Small intestine (tissue), 7 donors: ENCODE measurements around the gene LRRC49. TPM values are rescaled to one million over a fixed set of nuclear protein-coding genes. Genes with fewer than 3 reads are reported as not detected.
A peak's percentile ranks its signal among the peaks of the same experiment; 100 is the strongest.

Source experiments
- DNase-seq, 2 donors: peaks; one replicate each; pipeline versions ENCODE4 v3.0.0 to v3.0.0-alpha.2; 2013
- FAIRE-seq: peaks from 2 replicates; lab custom pipeline; 2012; peaks lifted over from hg19 to GRCh38; lab: Jason Lieb, UNC
- H3K27ac ChIP-seq, 3 donors: one replicate each; pipeline ENCODE4 v1.5.1; 2013; ENCODE audit warnings: low read length in 2 of 3, mild to moderate bottlenecking in 2 of 3, control low read depth in 1 of 3, inconsistent platforms in 1 of 3, low read depth in 1 of 3, moderate library complexity in 1 of 3
- H3K27me3 ChIP-seq, 3 donors: one replicate each; pipeline ENCODE4 v1.6.1; 2013; ENCODE audit warnings: low read length in 3 of 3, inconsistent platforms in 1 of 3; ENCODE audit not compliant: control insufficient read depth in 3 of 3, insufficient read depth in 3 of 3
- H3K36me3 ChIP-seq, 3 donors: one replicate each; pipeline ENCODE4 v1.6.1; 2013; ENCODE audit warnings: low read length in 3 of 3, inconsistent platforms in 1 of 3, low read depth in 1 of 3, mild to moderate bottlenecking in 1 of 3, moderate library complexity in 1 of 3; ENCODE audit not compliant: control insufficient read depth in 3 of 3, insufficient read depth in 2 of 3
- H3K4me1 ChIP-seq, 3 donors: one replicate each; pipeline ENCODE4 v1.6.1; 2013; ENCODE audit warnings: low read length in 2 of 3, inconsistent platforms in 1 of 3, low read depth in 1 of 3, mild to moderate bottlenecking in 1 of 3, moderate library complexity in 1 of 3; ENCODE audit not compliant: control insufficient read depth in 3 of 3, insufficient read depth in 2 of 3
- H3K4me3 ChIP-seq, 3 donors: one replicate each; pipeline ENCODE4 v1.5.1; 2013; ENCODE audit warnings: low read length in 3 of 3, control low read depth in 1 of 3, inconsistent platforms in 1 of 3, low read depth in 1 of 3, mild to moderate bottlenecking in 1 of 3, moderate library complexity in 1 of 3
- H3K9me3 ChIP-seq, 2 donors: one replicate each; pipeline ENCODE4 v1.6.1; 2013; ENCODE audit warnings: low read depth in 1 of 2, low read length in 1 of 2; ENCODE audit not compliant: control insufficient read depth in 2 of 2, insufficient read depth in 1 of 2
- WGBS, 3 donors: extraction: QIAGEN DNeasy Blood & Tissue Kit; methylation state at CpG; one replicate each; pipeline ENCODE4 v1.1.7; 2013; 5-methylcytosine and 5-hydroxymethylcytosine counted together
- polyA plus RNA-seq, 4 donors: library from polyadenylated mRNA; stranded (reverse) in 3 of 4; unstranded in 1 of 4; fragments of 200-250 nt in 3 of 4; fragments of 120-200 nt in 1 of 4; gene quantifications; one replicate each; pipeline versions ENCODE4 v1.2.1 to v1.2.3, GENCODE V29; 2013
- donor health status: healthy with polysubstance abuse.
- donor health status: control.
- donor health status: control.
- donor health status: Bipolar disorder and iron deficiency.
- donor health status: healthy.

The LRRC49 gene
- polyA plus RNA-seq, 4 donors: 0.81 to 3.2 (median 1.4) TPM

DNA sequence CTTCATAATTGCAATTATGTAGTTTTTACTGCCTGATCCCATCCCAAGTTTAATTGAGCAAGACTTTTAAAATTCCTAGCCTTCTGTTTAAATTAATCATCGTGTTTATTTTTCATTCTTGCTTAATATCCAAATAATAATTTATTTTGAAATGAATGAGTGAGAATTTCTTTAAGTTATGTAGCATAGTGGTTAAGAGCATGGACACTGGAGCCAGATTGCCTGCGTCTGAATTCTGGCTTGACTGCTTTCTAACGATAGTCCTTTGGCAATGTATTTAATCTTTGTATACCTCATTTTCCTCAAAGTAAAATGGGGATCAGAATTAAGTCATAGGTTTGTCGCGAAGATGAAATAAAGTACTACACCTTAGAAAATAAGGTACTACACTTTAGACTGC, 71.4 kb downstream of the LRRC49 start:
- DNase-seq: no peak
- Histone ChIP-seq H3K4me1 (no peaks in the 10 kb centered on the region), H3K27ac (no peak overlapping the region), H3K4me3 (no peak overlapping the region), H3K36me3 (no peaks in the 10 kb centered on the region), H3K9me3 (no peaks in the 10 kb centered on the region), H3K27me3 (no peaks in the 10 kb centered on the region)
- no peak for FAIRE-seq
- 79 to 95% (median 91%) methylated on average over 5 of the region's 5 CpGs for WGBS, 3 donors

GRCh38 chr15:70964686-70965085, 72.1 kb downstream of the LRRC49 start:
- WGBS, 3 donors: 85 to 90% (median 88%) methylated on average over 1 of the region's 1 CpG
- no peak for FAIRE-seq

GRCh38 chr15:70967646-70968045, 75.0 kb downstream of the LRRC49 start:
- FAIRE-seq: no peak
- Histone ChIP-seq H3K4me1 (no peaks in the 10 kb centered on the region), H3K9me3 (no peaks in the 10 kb centered on the region), H3K4me3 (no peak overlapping the region), H3K27ac (no peak overlapping the region), H3K36me3 (no peaks in the 10 kb centered on the region), H3K27me3 (no peaks in the 10 kb centered on the region)
- 84 to 93% (median 88%) methylated on average over 1 of the region's 1 CpG for WGBS, 3 donors
- no peak for DNase-seq

More at GRCh38 chr15:70964686-70965085, 72.1 kb downstream of the LRRC49 start:
- H3K4me3 ChIP-seq: no peak overlapping the region
- H3K27ac ChIP-seq: no peak overlapping the region
- no peak for DNase-seq
- H3K9me3 ChIP-seq: no peaks in the 10 kb centered on the region
- H3K27me3 ChIP-seq: no peaks in the 10 kb centered on the region
- no peaks in the 10 kb centered on the region for H3K36me3 ChIP-seq
- no peaks in the 10 kb centered on the region for H3K4me1 ChIP-seq

GRCh38 chr15:70974004-70974832, 81.6 kb downstream of the LRRC49 start:
- Histone ChIP-seq H3K4me1 (no peaks in the 10 kb centered on the region), H3K36me3 (no peaks in the 10 kb centered on the region), H3K9me3 (peaks cover 0 to 5% of the 10 kb centered on the region in 2 donors), H3K27ac (no peak overlapping the region), H3K4me3 (no peak overlapping the region), H3K27me3 (no peaks in the 10 kb centered on the region)
- WGBS, 3 donors: 67 to 78% (median 68%) methylated on average over 5 of the region's 5 CpGs
- DNase-seq (peak; percentile 19 to 25), FAIRE-seq (no peak)

DNA sequence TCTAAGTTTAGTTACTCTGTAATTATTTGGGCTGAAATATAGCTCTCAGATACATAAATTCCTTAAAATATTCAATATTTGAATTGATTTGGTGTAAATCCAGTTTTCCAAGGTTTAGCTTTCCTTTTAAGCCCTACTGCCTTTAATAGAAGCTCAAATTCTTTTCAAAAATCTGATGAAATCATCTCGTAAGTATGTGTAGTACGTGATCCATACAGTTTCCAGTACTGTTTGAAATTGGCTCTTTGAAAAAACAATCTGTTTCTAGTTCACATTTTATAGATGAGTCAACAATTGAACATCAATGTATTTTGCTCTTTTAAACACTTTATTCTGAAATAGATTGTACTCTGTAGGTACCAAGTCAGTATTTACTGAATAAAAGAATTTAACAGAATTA, 84.2 kb downstream of the LRRC49 start:
- WGBS, 3 donors: 77 to 92% (median 88%) methylated on average over 2 of the region's 2 CpGs
- Histone ChIP-seq H3K4me3 (no peak overlapping the region), H3K27me3 (no peaks in the 10 kb centered on the region), H3K4me1 (no peaks in the 10 kb centered on the region), H3K36me3 (no peaks in the 10 kb centered on the region), H3K27ac (no peak overlapping the region), H3K9me3 (peaks cover 0 to 5% of the 10 kb centered on the region in 2 donors)
- no peak for DNase-seq
- FAIRE-seq: no peak

GRCh38 chr15:70995383-70995970, 102.9 kb downstream of the LRRC49 start:
- Histone ChIP-seq H3K27me3 (no peaks in the 10 kb centered on the region), H3K36me3 (no peaks in the 10 kb centered on the region), H3K27ac (no peak overlapping the region), H3K4me1 (no peaks in the 10 kb centered on the region), H3K9me3 (peaks cover 0 to 18% of the 10 kb centered on the region in 2 donors), H3K4me3 (no peak overlapping the region)
- peak in 1 of 2 donors; percentile 0 for DNase-seq
- FAIRE-seq: no peak
- 10 to 21% (median 20%) methylated on average over 5 of the region's 5 CpGs for WGBS, 3 donors

DNA sequence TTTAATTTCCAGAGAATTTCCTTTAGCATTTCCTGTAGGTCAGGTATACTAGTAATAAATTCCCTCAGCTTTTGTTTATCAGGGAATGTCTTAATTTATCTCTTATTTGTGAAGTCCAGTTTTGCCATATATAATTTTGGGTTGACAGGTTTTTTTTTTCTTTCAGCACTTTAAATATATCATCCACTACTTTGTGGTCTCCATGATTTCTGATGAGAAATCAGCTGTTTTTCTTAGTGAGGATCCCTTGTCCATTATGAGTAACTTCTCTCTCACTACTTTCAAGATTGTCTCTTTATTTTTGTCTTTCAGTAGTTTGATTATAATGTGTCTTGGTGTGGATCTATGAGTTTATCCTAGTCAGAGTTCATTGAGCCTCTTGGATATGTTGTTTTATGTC, 105.7 kb downstream of the LRRC49 start:
- no peak overlapping the region for H3K4me3 ChIP-seq
- H3K4me1 ChIP-seq: no peaks in the 10 kb centered on the region
- no peaks in the 10 kb centered on the region for H3K36me3 ChIP-seq
- DNase-seq (no peak), FAIRE-seq (no peak)
- no peak overlapping the region for H3K27ac ChIP-seq
- no peaks in the 10 kb centered on the region for H3K27me3 ChIP-seq
- peaks cover 0 to 3% of the 10 kb centered on the region in 2 donors for H3K9me3 ChIP-seq

DNA sequence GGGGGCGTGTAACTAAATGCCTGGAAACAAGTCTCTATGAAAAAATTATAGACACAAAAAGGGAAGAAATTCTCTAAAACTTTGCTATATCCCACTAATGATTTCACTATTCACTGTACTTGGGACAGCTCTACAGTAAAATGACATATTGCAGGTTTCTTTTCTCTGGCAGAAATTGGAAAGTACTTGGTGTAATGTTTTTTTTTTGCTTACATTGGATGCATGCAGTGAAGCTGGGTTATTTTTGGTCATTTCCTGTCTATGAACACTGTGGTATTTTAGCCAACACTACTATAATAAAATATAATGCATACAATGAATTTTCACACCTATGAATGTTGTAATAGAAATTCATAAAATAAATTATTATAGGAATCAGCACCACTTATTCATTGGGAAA, 109.7 kb downstream of the LRRC49 start:
- H3K4me1 ChIP-seq: no peaks in the 10 kb centered on the region
- FAIRE-seq: no peak
- 79 to 84% (median 81%) methylated on average over 1 of the region's 1 CpG for WGBS, 3 donors
- H3K9me3 ChIP-seq: no peaks in the 10 kb centered on the region
- no peak overlapping the region for H3K27ac ChIP-seq
- H3K36me3 ChIP-seq: no peaks in the 10 kb centered on the region
- no peaks in the 10 kb centered on the region for H3K27me3 ChIP-seq
- DNase-seq: no peak
- no peak overlapping the region for H3K4me3 ChIP-seq
